A549 (cell line): Measurements from ENCODE around the gene HIVEP3. TPM values are rescaled to one million over a fixed set of nuclear protein-coding genes. Genes with fewer than 3 reads are reported as not detected.

Experiments
- ATAC-seq, 2 experiments: fragments of 200-7000 bp in 1 of 2; fragments of >200 bp in 1 of 2; cut with Nextera tagmentation in 1 of 2; cut with Tn5 transposase in 1 of 2; 3 replicates each; pipeline versions ENCODE4 v1.8.0 to v1.9.1; 2018 to 2020; ENCODE audit warnings: mild to moderate bottlenecking in 1 of 2, moderate library complexity in 1 of 2
- CTCF ChIA-PET: fragments of 300-600 bp; sonication (Branson Sonifier 250); formaldehyde crosslinking; extraction: SDS; loops from one replicate; lab custom pipeline; 2021; ENCODE audit warnings: antibody characterized with exemption, inconsistent platforms; lab: Yijun Ruan, JAX
- POLR2A ChIA-PET: fragments of 350-600 bp; formaldehyde crosslinking; extraction: SDS; loops from one replicate; lab custom pipeline; 2021; ENCODE audit warnings: antibody characterized with exemption, inconsistent platforms; lab: Yijun Ruan, JAX
- DNase-seq, 2 experiments: peaks; one replicate each; pipeline versions ENCODE4 v3.0.0 to v3.0.0-alpha.2; 2011 to 2016; ENCODE audit warnings: low read depth in 1 of 2, low spot score in 1 of 2
- FAIRE-seq: peaks from 2 replicates; lab custom pipeline; 2011; peaks lifted over from hg19 to GRCh38; lab: Jason Lieb, UNC
- H3K27ac ChIP-seq, 2 experiments: fragments of >200 bp; sonication (Bioruptor Twin); formaldehyde crosslinking; 3 replicates each; pipeline ENCODE4 v1.5.1; 2016 to 2017
- H3K4me1 ChIP-seq: fragments of >200 bp; sonication (Bioruptor Twin); formaldehyde crosslinking; 3 replicates; pipeline ENCODE4 v1.6.1; 2016
- H3K4me2 ChIP-seq: fragments of >200 bp; sonication (Bioruptor Twin); formaldehyde crosslinking; 3 replicates; pipeline ENCODE4 v1.6.1; 2016
- H3K4me3 ChIP-seq: fragments of >200 bp; sonication (Bioruptor Twin); formaldehyde crosslinking; 3 replicates; pipeline ENCODE4 v1.5.1; 2016
- H3K9me3 ChIP-seq: fragments of >200 bp; sonication (Bioruptor Twin); formaldehyde crosslinking; 3 replicates; pipeline ENCODE4 v1.6.1; 2016
- CBX2 ChIP-seq: fragments of 200-600 bp; sonication (generic); IDR thresholded peaks from 2 replicates; pipeline ENCODE4 v1.6.1; 2016; ENCODE audit warnings: low read depth, mild to moderate bottlenecking, borderline replicate concordance
- CBX8 ChIP-seq: fragments of 200-600 bp; sonication (generic); IDR thresholded peaks from 2 replicates; pipeline ENCODE4 v1.6.1; 2016
- CHD2 ChIP-seq: fragments of 150-350 bp; IDR thresholded peaks from 2 replicates; pipeline ENCODE4 v1.6.1; 2014; ENCODE audit warnings: low read length; ENCODE audit not compliant: partially characterized antibody
- CHD4 ChIP-seq: fragments of 200-600 bp; sonication (generic); IDR thresholded peaks from 2 replicates; pipeline ENCODE4 v1.6.1; 2016; ENCODE audit warnings: antibody characterized with exemption, mild to moderate bottlenecking, borderline replicate concordance
- EHF ChIP-seq: fragments of 250-450 bp; sonication (Bioruptor Pico); IDR thresholded peaks from 2 replicates; pipeline ENCODE4 v1.5.0; 2020; ENCODE audit warnings: mild to moderate bottlenecking
- EP300 ChIP-seq, 2 experiments: fragments of >200 bp; sonication (Bioruptor Twin); formaldehyde crosslinking; IDR thresholded peaks; 2 replicates in 1 of 2; 3 replicates in 1 of 2; pipeline ENCODE4 v1.6.1; 2016 to 2017
- ESRRA ChIP-seq: fragments of 150-350 bp; IDR thresholded peaks from 2 replicates; pipeline ENCODE4 v1.6.1; 2014; ENCODE audit warnings: mild to moderate bottlenecking, low read length, borderline replicate concordance
- FOSL2 ChIP-seq, 2 experiments: fragments of 450-650 bp in 1 of 2; fragments of >200 bp in 1 of 2; sonication (Bioruptor Twin) in 1 of 2; formaldehyde crosslinking; IDR thresholded peaks; 2 replicates each; pipeline versions ENCODE4 v1.5.0 to v1.6.1; 2016 to 2020; ENCODE audit warnings: mild to moderate bottlenecking in 1 of 2, moderate library complexity in 1 of 2
- FOXS1 ChIP-seq: fragments of 250-450 bp; sonication (Bioruptor Pico); IDR thresholded peaks from 2 replicates; pipeline ENCODE4 v1.5.0; 2020; ENCODE audit warnings: mild to moderate bottlenecking, moderate library complexity
- GATA3 ChIP-seq: IDR thresholded peaks from 2 replicates; pipeline ENCODE4 v1.6.1; 2012; ENCODE audit warnings: borderline replicate concordance
- MAFK ChIP-seq: fragments of 450-650 bp; IDR thresholded peaks from 2 replicates; pipeline ENCODE4 v1.6.1; 2014; ENCODE audit not compliant: partially characterized antibody
- RARB ChIP-seq: fragments of 250-450 bp; sonication (Bioruptor Pico); IDR thresholded peaks from 2 replicates; pipeline ENCODE4 v1.8.0; 2021; ENCODE audit warnings: mild to moderate bottlenecking, moderate library complexity
- RFX5 ChIP-seq: fragments of 450-650 bp; IDR thresholded peaks from 2 replicates; pipeline ENCODE4 v1.7.1; 2014; ENCODE audit warnings: antibody characterized with exemption, mild to moderate bottlenecking, moderate library complexity
- RNF2 ChIP-seq: fragments of 200-600 bp; sonication (generic); IDR thresholded peaks from 2 replicates; pipeline ENCODE4 v1.6.1; 2016; ENCODE audit warnings: low read depth, mild to moderate bottlenecking, antibody characterized with exemption, moderate library complexity, borderline replicate concordance
- SREBF2 ChIP-seq: fragments of 450-650 bp; IDR thresholded peaks from 2 replicates; pipeline ENCODE4 v1.6.1; 2014; ENCODE audit warnings: mild to moderate bottlenecking, moderate library complexity
- TP53 ChIP-seq: fragments of 250-450 bp; sonication (Bioruptor Pico); IDR thresholded peaks from 2 replicates; pipeline ENCODE4 v1.5.0; 2021; ENCODE audit warnings: mild to moderate bottlenecking, moderate library complexity
- ZC3H11A ChIP-seq: fragments of 450-650 bp; IDR thresholded peaks from 2 replicates; pipeline ENCODE4 v1.6.1; 2014; ENCODE audit warnings: antibody characterized with exemption, mild to moderate bottlenecking
- ZFP36 ChIP-seq: fragments of 450-650 bp; IDR thresholded peaks from 2 replicates; pipeline ENCODE4 v1.6.1; 2014; ENCODE audit warnings: borderline replicate concordance; ENCODE audit not compliant: partially characterized antibody
- ZNF302 ChIP-seq: fragments of 250-450 bp; sonication (Bioruptor Pico); IDR thresholded peaks from 2 replicates; pipeline ENCODE4 v1.9.0; 2021; ENCODE audit warnings: inconsistent platforms, mild to moderate bottlenecking, moderate library complexity
- WGBS: methylation state at CpG from one replicate; pipeline ENCODE4 v1.1.6; 2017; ENCODE audit errors: missing lambda C conversion rate; 5-methylcytosine and 5-hydroxymethylcytosine counted together
- polyA plus RNA-seq, 4 experiments: library from polyadenylated mRNA; depleted of rRNA in 3 of 4; stranded (reverse); fragments of >200 nt; fragmentation: RNase III in 1 of 4; extraction: RNeasy Plus Mini Kit Qiagen cat#74134 plus additional on column Dnase treatment in 1 of 4; gene quantifications; 2 replicates in 3 of 4; 3 replicates in 1 of 4; pipeline ENCODE4 v1.2.3, GENCODE V29; 2011 to 2017
- TF ChIP-seq, protein P1 (sequence below): IDR thresholded peaks from 2 replicates; pipeline ENCODE4 v1.6.1; 2012
- TF ChIP-seq, protein P2 (sequence below): fragments of 200-600 bp; sonication (generic); IDR thresholded peaks from 2 replicates; pipeline ENCODE4 v1.6.1; 2016; ENCODE audit warnings: antibody characterized with exemption, mild to moderate bottlenecking, moderate library complexity
- TF ChIP-seq, protein P3 (sequence below): IDR thresholded peaks from 2 replicates; pipeline ENCODE4 v1.6.1; 2012; ENCODE audit warnings: low read depth, borderline replicate concordance
- TF ChIP-seq, protein P4 (sequence below): fragments of >200 bp; sonication (Bioruptor Twin); formaldehyde crosslinking; IDR thresholded peaks from 3 replicates; pipeline ENCODE4 v1.5.1; 2016

The HIVEP3 gene
- polyA plus RNA-seq, 2 of the 4 experiments (the other 2 are of a cell fraction), result 1.5 to 2.0 TPM

DNA sequence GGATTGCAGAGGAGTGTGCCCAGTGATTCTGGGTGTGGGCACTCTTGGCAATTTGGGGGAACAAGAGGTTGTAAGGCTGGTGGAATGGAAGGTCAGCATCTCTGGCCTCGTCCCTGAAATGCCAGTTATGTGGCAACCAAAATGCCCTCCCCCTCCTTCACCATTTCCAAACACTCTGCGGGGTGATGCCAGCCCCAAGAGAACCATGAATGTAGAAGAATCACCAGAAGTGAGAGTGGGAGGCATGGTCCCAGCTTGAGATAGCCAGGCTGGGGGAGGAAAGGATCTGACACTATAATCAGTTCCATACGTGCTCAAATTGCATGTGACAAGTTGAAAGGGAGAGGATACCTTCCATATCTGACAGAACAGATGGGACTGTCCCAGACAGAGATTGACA is 345.5 kb downstream of the HIVEP3 start:
- H3K9me3 ChIP-seq, result no peaks in the 10 kb centered on the region
- no peak for FAIRE-seq
- 31% methylated on average over 3 of the region's 3 CpGs for WGBS
- no peaks in the 10 kb centered on the region for H3K4me1 ChIP-seq
- H3K27ac ChIP-seq, result no peak overlapping the region
- DNase-seq, result no peak
- H3K4me3 ChIP-seq, result no peak overlapping the region
- TF ChIP-seq EP300 (IDR thresholded peaks at IDR 0.05) (no peak), CBX2 (no peak), MAFK (no peak), FOXS1 (CRISPR knock-in tag) (no peak), CHD4 (no peak), RFX5 (no peak), CBX8 (no peak), RNF2 (no peak)
- TF ChIP-seq, protein P1, sequence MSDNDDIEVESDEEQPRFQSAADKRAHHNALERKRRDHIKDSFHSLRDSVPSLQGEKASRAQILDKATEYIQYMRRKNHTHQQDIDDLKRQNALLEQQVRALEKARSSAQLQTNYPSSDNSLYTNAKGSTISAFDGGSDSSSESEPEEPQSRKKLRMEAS, result no peak
- TF ChIP-seq, protein P2, sequence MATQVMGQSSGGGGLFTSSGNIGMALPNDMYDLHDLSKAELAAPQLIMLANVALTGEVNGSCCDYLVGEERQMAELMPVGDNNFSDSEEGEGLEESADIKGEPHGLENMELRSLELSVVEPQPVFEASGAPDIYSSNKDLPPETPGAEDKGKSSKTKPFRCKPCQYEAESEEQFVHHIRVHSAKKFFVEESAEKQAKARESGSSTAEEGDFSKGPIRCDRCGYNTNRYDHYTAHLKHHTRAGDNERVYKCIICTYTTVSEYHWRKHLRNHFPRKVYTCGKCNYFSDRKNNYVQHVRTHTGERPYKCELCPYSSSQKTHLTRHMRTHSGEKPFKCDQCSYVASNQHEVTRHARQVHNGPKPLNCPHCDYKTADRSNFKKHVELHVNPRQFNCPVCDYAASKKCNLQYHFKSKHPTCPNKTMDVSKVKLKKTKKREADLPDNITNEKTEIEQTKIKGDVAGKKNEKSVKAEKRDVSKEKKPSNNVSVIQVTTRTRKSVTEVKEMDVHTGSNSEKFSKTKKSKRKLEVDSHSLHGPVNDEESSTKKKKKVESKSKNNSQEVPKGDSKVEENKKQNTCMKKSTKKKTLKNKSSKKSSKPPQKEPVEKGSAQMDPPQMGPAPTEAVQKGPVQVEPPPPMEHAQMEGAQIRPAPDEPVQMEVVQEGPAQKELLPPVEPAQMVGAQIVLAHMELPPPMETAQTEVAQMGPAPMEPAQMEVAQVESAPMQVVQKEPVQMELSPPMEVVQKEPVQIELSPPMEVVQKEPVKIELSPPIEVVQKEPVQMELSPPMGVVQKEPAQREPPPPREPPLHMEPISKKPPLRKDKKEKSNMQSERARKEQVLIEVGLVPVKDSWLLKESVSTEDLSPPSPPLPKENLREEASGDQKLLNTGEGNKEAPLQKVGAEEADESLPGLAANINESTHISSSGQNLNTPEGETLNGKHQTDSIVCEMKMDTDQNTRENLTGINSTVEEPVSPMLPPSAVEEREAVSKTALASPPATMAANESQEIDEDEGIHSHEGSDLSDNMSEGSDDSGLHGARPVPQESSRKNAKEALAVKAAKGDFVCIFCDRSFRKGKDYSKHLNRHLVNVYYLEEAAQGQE, result no peak
- TF ChIP-seq, protein P3, sequence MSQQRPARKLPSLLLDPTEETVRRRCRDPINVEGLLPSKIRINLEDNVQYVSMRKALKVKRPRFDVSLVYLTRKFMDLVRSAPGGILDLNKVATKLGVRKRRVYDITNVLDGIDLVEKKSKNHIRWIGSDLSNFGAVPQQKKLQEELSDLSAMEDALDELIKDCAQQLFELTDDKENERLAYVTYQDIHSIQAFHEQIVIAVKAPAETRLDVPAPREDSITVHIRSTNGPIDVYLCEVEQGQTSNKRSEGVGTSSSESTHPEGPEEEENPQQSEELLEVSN, result no peak
- TF ChIP-seq, protein P4, sequence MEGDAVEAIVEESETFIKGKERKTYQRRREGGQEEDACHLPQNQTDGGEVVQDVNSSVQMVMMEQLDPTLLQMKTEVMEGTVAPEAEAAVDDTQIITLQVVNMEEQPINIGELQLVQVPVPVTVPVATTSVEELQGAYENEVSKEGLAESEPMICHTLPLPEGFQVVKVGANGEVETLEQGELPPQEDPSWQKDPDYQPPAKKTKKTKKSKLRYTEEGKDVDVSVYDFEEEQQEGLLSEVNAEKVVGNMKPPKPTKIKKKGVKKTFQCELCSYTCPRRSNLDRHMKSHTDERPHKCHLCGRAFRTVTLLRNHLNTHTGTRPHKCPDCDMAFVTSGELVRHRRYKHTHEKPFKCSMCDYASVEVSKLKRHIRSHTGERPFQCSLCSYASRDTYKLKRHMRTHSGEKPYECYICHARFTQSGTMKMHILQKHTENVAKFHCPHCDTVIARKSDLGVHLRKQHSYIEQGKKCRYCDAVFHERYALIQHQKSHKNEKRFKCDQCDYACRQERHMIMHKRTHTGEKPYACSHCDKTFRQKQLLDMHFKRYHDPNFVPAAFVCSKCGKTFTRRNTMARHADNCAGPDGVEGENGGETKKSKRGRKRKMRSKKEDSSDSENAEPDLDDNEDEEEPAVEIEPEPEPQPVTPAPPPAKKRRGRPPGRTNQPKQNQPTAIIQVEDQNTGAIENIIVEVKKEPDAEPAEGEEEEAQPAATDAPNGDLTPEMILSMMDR, result no peak
- TF ChIP-seq, all 56 proteins: peak for 0
- ATAC-seq, result no peak
- CTCF ChIA-PET, result interaction anchor here (0.6 to 5.1 kb wide), 24 partner anchors 9 to 1270 kb away, joined by 3 to 28 read pairs (median 6); no protein-coding TSS in a partner anchor
- POLR2A ChIA-PET, result no interaction called here
- no peak overlapping the region for H3K4me2 ChIP-seq

DNA sequence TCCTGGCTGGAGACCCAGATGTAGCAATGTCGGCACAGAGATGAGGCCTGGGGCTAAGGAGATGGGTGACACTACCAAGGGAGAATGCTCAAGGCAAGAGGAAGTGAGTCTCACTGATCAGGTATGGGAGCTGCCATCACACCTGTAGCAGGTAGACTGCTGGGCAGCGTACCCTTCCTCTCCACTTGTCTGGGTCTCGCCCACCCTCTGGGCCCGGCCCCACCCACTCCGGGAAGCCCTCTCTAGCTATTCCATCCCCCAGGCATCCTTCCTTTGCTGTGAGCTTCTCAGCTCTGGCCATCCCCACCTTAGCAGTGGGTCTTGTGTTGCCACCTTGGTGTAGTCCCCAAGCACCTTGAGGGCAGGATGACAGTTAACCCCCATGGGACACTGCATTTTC is 346.5 kb downstream of the HIVEP3 start:
- Histone ChIP-seq H3K9me3 (no peaks in the 10 kb centered on the region), H3K4me1 (no peaks in the 10 kb centered on the region), H3K4me3 (no peak overlapping the region), H3K4me2 (no peak overlapping the region), H3K27ac (no peak overlapping the region)
- CTCF ChIA-PET, result interaction anchor here (0.6 to 1.7 kb wide), 2 partner anchors 35 to 320 kb away, joined by 3 to 5 read pairs; no protein-coding TSS in a partner anchor
- FAIRE-seq (no peak), DNase-seq (no peak), ATAC-seq (no peak)
- no peak for TF ChIP-seq TP53 (CRISPR knock-in tag)
- POLR2A ChIA-PET, result no interaction called here
- 39% methylated on average over 5 of the region's 5 CpGs for WGBS

DNA sequence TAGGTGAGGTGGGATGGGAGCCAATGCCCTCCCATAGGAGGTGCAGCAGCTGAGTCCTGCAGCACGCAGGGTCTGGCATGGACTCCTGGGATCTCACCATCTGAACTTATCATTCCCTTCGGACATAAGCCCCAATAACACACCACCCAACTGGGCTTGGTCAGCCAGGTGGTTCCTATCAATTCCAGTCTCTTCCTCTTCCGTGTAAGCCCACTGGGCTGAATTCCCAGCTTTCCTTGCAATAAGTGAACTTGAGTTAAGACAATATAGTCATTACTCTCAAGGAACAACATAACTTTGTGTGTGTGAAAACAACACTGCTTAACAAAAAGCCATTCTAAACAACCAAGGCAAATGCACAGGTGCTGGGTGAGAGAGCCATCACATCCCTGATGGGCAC is 347.7 kb downstream of the HIVEP3 start:
- DNase-seq, result no peak
- H3K27ac ChIP-seq, result no peak overlapping the region
- WGBS, result 27% methylated on average over 3 of the region's 3 CpGs
- TF ChIP-seq ZFP36 (no peak), FOXS1 (CRISPR knock-in tag) (no peak), EP300 (IDR thresholded peaks at IDR 0.05) (no peak), SREBF2 (no peak), FOSL2 (IDR thresholded peaks at IDR 0.05) (no peak), FOSL2 (CRISPR knock-in tag; IDR thresholded peaks at IDR 0.05) (no peak), ZC3H11A (no peak), CHD2 (no peak), EHF (no peak), ESRRA (no peak), GATA3 (no peak), ZNF302 (CRISPR knock-in tag) (no peak), RARB (CRISPR knock-in tag) (no peak)
- TF ChIP-seq, protein P1, result no peak
- TF ChIP-seq, all 56 proteins: peak for 0
- FAIRE-seq (no peak), ATAC-seq (no peak)
- Histone ChIP-seq H3K4me1 (no peaks in the 10 kb centered on the region), H3K4me2 (no peak overlapping the region), H3K9me3 (no peaks in the 10 kb centered on the region), H3K4me3 (no peak overlapping the region)
- POLR2A ChIA-PET, result no interaction called here
- CTCF ChIA-PET, result no interaction called here
